Neural cell (in vitro differentiated cells): ENCODE data around the gene PNLIPRP3. TPM values are rescaled to one million over a fixed set of nuclear protein-coding genes. Genes with fewer than 3 reads are reported as not detected.

Source experiments
- H2AFZ ChIP-seq: fragments of 200-600, 300-800 bp; sonication (generic), shearing (Covaris generic); 2 replicates; pipeline ENCODE4 v1.6.0; 2014; ENCODE audit warnings: low read depth, mild to moderate bottlenecking, antibody characterized with exemption, low read length, moderate library complexity
- H3F3A ChIP-seq: fragments of 200-600 bp; shearing (Covaris generic); 2 replicates; pipeline ENCODE4 v1.6.1; 2016; ENCODE audit warnings: mild to moderate bottlenecking, moderate library complexity, mixed read lengths, antibody characterized with exemption, low read length; ENCODE audit not compliant: insufficient read depth, poor library complexity, severe bottlenecking
- H3K27ac ChIP-seq: fragments of 200-600, 300-800 bp; sonication (generic), shearing (Covaris generic); 2 replicates; pipeline ENCODE4 v1.5.1; 2014; ENCODE audit warnings: mild to moderate bottlenecking, low read length, moderate library complexity
- H3K27me3 ChIP-seq: fragments of 300-800, 200-600 bp; sonication (generic), shearing (Covaris generic); 2 replicates; pipeline ENCODE4 v1.6.0; 2014; ENCODE audit warnings: mild to moderate bottlenecking, low read depth, low read length, moderate library complexity; ENCODE audit not compliant: insufficient read depth
- H3K36me3 ChIP-seq: fragments of 300-800, 200-600 bp; sonication (generic), shearing (Covaris generic); 2 replicates; pipeline ENCODE4 v1.5.1; 2014; ENCODE audit warnings: mild to moderate bottlenecking, antibody characterized with exemption, low read length, moderate library complexity; ENCODE audit not compliant: insufficient read depth
- H3K4me2 ChIP-seq: fragments of 300-800, 200-600 bp; sonication (generic), shearing (Covaris generic); 2 replicates; pipeline ENCODE4 v1.6.0; 2014; ENCODE audit warnings: mild to moderate bottlenecking, low read length
- H3K4me3 ChIP-seq: fragments of 300-800, 200-600 bp; sonication (generic), shearing (Covaris generic); 2 replicates; pipeline ENCODE4 v1.5.1; 2014; ENCODE audit warnings: mild to moderate bottlenecking, low read length, moderate library complexity
- H3K79me2 ChIP-seq: fragments of 200-600 bp; shearing (Covaris generic); replicated peaks from 2 replicates; pipeline ENCODE4 v1.6.0; 2014; ENCODE audit warnings: mild to moderate bottlenecking, low read length, moderate library complexity; ENCODE audit not compliant: insufficient read depth
- H3K9ac ChIP-seq: fragments of 300-800, 200-600 bp; sonication (generic), shearing (Covaris generic); 2 replicates; pipeline ENCODE4 v1.6.1; 2016; ENCODE audit warnings: mild to moderate bottlenecking, low read length, mixed read lengths
- H3K9me2 ChIP-seq: fragments of 200-600 bp; shearing (Covaris generic); 2 replicates; pipeline ENCODE4 v1.6.1; 2016; ENCODE audit warnings: mild to moderate bottlenecking, low read length, mixed read lengths; ENCODE audit not compliant: insufficient read depth
- H3K9me3 ChIP-seq: fragments of 200-600, 300-800 bp; sonication (generic), shearing (Covaris generic); 2 replicates; pipeline ENCODE4 v1.6.1; 2016; ENCODE audit warnings: mild to moderate bottlenecking, mixed run types, low read length, moderate library complexity, mixed read lengths
- H4K20me1 ChIP-seq: fragments of 200-600 bp; shearing (Covaris generic); 2 replicates; pipeline ENCODE4 v1.6.1; 2016; ENCODE audit warnings: mild to moderate bottlenecking, mixed run types; ENCODE audit not compliant: insufficient read depth
- EP300 ChIP-seq: fragments of 450-650 bp; conservative IDR thresholded peaks from 2 replicates; pipeline ENCODE4 v1.6.1; 2014; ENCODE audit warnings: antibody characterized with exemption, mild to moderate bottlenecking, moderate library complexity; ENCODE audit not compliant: poor library complexity, severe bottlenecking
- EZH2 ChIP-seq: fragments of 200-600, 300-800 bp; shearing (Covaris generic), sonication (generic); IDR thresholded peaks from 2 replicates; pipeline ENCODE4 v1.6.1; 2014; ENCODE audit warnings: antibody characterized with exemption, low read length, borderline replicate concordance, mild to moderate bottlenecking; ENCODE audit not compliant: insufficient read depth, poor library complexity, severe bottlenecking
- MXI1 ChIP-seq: fragments of 450-650 bp; conservative IDR thresholded peaks from 2 replicates; pipeline ENCODE4 v1.6.1; 2014; ENCODE audit warnings: antibody characterized with exemption, mild to moderate bottlenecking; ENCODE audit not compliant: poor library complexity, severe bottlenecking
- POLR2AphosphoS5 ChIP-seq: IDR thresholded peaks from 2 replicates; pipeline ENCODE4 v1.6.1; 2012
- RAD21 ChIP-seq: fragments of 450-650 bp; conservative IDR thresholded peaks from 2 replicates; pipeline ENCODE4 v1.6.1; 2014; ENCODE audit warnings: antibody characterized with exemption, mild to moderate bottlenecking, moderate library complexity
- SMC3 ChIP-seq: fragments of 450-650 bp; conservative IDR thresholded peaks from 2 replicates; pipeline ENCODE4 v1.6.1; 2014; ENCODE audit warnings: antibody characterized with exemption, mild to moderate bottlenecking, moderate library complexity; ENCODE audit not compliant: poor library complexity
- TAF1 ChIP-seq: IDR thresholded peaks from 2 replicates; pipeline ENCODE4 v1.6.1; 2012; ENCODE audit warnings: low read depth
- polyA plus RNA-seq: library from polyadenylated mRNA; depleted of rRNA; stranded (reverse); fragments of >200 nt; gene quantifications from 2 replicates; pipeline ENCODE4 v1.2.3, GENCODE V29; 2014
- small RNA-seq, 3 experiments: library from RNA; depleted of rRNA; stranded (forward); fragments of <200 nt; gene quantifications; one replicate each; pipeline ENCODE3, GENCODE V24; 2012
- TF ChIP-seq, protein P1 (sequence below): IDR thresholded peaks from 2 replicates; pipeline ENCODE4 v1.6.1; 2012; ENCODE audit warnings: borderline replicate concordance
- TF ChIP-seq, protein P2 (sequence below): fragments of 450-650 bp; IDR thresholded peaks from 2 replicates; pipeline ENCODE4 v1.5.1; 2014; ENCODE audit warnings: antibody characterized with exemption, mild to moderate bottlenecking, moderate library complexity; ENCODE audit not compliant: poor library complexity, severe bottlenecking

The PNLIPRP3 gene
- polyA plus RNA-seq, 1 donor from 2014 or later = not detected

DNA sequence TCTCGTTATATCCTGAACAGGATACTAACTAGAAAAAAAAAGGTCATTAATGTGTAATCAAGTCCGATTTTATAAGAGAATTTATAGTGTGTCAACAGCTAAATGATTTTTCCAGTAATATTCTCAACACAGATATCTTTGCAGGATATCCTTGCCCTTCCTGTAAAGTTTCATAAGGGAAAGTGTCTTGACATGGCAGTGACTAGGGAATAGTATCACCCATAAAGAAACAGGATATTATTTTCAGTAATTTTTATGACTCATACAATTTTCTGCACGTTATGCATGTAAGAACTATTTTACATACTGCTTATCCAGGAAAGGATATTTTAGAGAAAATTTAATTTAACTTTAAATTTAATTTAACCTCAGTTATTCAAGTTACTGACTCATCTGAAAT lies 98.6 kb downstream of the PNLIPRP3 start:
- no peaks in the 10 kb centered on the region for H3K9me2 ChIP-seq
- no peak overlapping the region for H3K27ac ChIP-seq
- H2AFZ ChIP-seq = no peak overlapping the region
- no peaks in the 10 kb centered on the region for H3F3A ChIP-seq
- no peaks in the 10 kb centered on the region for H3K9me3 ChIP-seq
- H3K79me2 ChIP-seq = no peaks in the 10 kb centered on the region
- TF ChIP-seq SMC3 (no peak), MXI1 (no peak), POLR2AphosphoS5 (no peak), EZH2 (no peak), TAF1 (no peak), RAD21 (no peak), EP300 (no peak)
- TF ChIP-seq, protein P1, sequence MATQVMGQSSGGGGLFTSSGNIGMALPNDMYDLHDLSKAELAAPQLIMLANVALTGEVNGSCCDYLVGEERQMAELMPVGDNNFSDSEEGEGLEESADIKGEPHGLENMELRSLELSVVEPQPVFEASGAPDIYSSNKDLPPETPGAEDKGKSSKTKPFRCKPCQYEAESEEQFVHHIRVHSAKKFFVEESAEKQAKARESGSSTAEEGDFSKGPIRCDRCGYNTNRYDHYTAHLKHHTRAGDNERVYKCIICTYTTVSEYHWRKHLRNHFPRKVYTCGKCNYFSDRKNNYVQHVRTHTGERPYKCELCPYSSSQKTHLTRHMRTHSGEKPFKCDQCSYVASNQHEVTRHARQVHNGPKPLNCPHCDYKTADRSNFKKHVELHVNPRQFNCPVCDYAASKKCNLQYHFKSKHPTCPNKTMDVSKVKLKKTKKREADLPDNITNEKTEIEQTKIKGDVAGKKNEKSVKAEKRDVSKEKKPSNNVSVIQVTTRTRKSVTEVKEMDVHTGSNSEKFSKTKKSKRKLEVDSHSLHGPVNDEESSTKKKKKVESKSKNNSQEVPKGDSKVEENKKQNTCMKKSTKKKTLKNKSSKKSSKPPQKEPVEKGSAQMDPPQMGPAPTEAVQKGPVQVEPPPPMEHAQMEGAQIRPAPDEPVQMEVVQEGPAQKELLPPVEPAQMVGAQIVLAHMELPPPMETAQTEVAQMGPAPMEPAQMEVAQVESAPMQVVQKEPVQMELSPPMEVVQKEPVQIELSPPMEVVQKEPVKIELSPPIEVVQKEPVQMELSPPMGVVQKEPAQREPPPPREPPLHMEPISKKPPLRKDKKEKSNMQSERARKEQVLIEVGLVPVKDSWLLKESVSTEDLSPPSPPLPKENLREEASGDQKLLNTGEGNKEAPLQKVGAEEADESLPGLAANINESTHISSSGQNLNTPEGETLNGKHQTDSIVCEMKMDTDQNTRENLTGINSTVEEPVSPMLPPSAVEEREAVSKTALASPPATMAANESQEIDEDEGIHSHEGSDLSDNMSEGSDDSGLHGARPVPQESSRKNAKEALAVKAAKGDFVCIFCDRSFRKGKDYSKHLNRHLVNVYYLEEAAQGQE = no peak
- TF ChIP-seq, protein P2, sequence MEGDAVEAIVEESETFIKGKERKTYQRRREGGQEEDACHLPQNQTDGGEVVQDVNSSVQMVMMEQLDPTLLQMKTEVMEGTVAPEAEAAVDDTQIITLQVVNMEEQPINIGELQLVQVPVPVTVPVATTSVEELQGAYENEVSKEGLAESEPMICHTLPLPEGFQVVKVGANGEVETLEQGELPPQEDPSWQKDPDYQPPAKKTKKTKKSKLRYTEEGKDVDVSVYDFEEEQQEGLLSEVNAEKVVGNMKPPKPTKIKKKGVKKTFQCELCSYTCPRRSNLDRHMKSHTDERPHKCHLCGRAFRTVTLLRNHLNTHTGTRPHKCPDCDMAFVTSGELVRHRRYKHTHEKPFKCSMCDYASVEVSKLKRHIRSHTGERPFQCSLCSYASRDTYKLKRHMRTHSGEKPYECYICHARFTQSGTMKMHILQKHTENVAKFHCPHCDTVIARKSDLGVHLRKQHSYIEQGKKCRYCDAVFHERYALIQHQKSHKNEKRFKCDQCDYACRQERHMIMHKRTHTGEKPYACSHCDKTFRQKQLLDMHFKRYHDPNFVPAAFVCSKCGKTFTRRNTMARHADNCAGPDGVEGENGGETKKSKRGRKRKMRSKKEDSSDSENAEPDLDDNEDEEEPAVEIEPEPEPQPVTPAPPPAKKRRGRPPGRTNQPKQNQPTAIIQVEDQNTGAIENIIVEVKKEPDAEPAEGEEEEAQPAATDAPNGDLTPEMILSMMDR = no peak
- no peaks in the 10 kb centered on the region for H4K20me1 ChIP-seq
- H3K36me3 ChIP-seq = no peaks in the 10 kb centered on the region
- no peak overlapping the region for H3K4me2 ChIP-seq
- no peaks in the 10 kb centered on the region for H3K27me3 ChIP-seq
- H3K4me3 ChIP-seq = no peak overlapping the region
- no peak overlapping the region for H3K9ac ChIP-seq

Small RNA genes lying within 50 kb of the gene (small RNA-seq; reads per million reads assigned to genes)
- 0 reads per million in 3 experiments for gene SNRPGP6

Other genes with a start within 250 kb of the PNLIPRP3 start
- gene GFRA1, start 154.6 kb upstream of the PNLIPRP3 start, polyA plus RNA-seq = 2.3 and 13.9 TPM in 2 replicates
- gene CCDC172, start 103.4 kb upstream of the PNLIPRP3 start, polyA plus RNA-seq = not detected in 2 replicates
- gene PNLIP, start 118.1 kb downstream of the PNLIPRP3 start, polyA plus RNA-seq = not detected in 2 replicates
- gene PNLIPRP1, start 163.1 kb downstream of the PNLIPRP3 start, polyA plus RNA-seq = not detected in 2 replicates
- gene PNLIPRP2, start 193.1 kb downstream of the PNLIPRP3 start, polyA plus RNA-seq = not detected in 2 replicates